ENCODE measurements around the gene NUDT2. TPM values are rescaled to one million over a fixed set of nuclear protein-coding genes. Genes with fewer than 3 reads are reported as not detected.

NUDT2 gene
- total RNA-seq, 1 experiment from 2014 or later: 34.6 TPM

- Histone ChIP-seq H3K4me1 (ENCODE audit: insufficient read depth, low read length) (peaks cover 17% of the 10 kb centered on the region; the same call in 1 of the 2 replicates), H3K9me3 (ENCODE audit: low read length) (no peaks in the 10 kb centered on the region), H3K4me2 (ENCODE audit: low read length) (peak overlapping the region; percentile 86), H3F3A (ENCODE audit: low read length, unreplicated experiment) (no peaks in the 10 kb centered on the region), H3K27ac (ENCODE audit: low read length) (peak overlapping the region; percentile 52), H3K27me3 (ENCODE audit: low read length) (no peaks in the 10 kb centered on the region), H3K36me3 (ENCODE audit: low read depth, low read length) (no peaks in the 10 kb centered on the region), H3K4me3 (ENCODE audit: low read length) (peak overlapping the region; percentile 89), H3K9me2 (replicated peaks; ENCODE audit: low read length) (no peaks in the 10 kb centered on the region), H3K79me2 (ENCODE audit: low read length) (peaks cover 46% of the 10 kb centered on the region), H3K9ac (ENCODE audit: low read length) (peak overlapping the region; percentile 90), H2AFZ (ENCODE audit: low read length) (peak overlapping the region; percentile 97), H4K20me1 (ENCODE audit: low read length) (no peaks in the 10 kb centered on the region)
- intact Hi-C loops (cut with micrococcal nuclease): loop anchor here (5.0 kb wide), 1 partner anchor 76 kb away; no protein-coding TSS in a partner anchor
- CTCF ChIA-PET: no interaction called here
- BruUV-seq (replicated peaks): TSS peak; percentile 66
- TF ChIP-seq EZH2 (IDR thresholded peaks at IDR 0.05; ENCODE audit: low read length, unreplicated experiment): no peak
- no peak for TF ChIP-seq EZH2phosphoT487 (IDR thresholded peaks at IDR 0.05; ENCODE audit: borderline replicate concordance, low read length)
- TF ChIP-seq CTCF (conservative IDR thresholded peaks at IDR 0.05; ENCODE audit: low read depth, low read length): no peak
- ATAC-seq (peak; percentile 7), DNase-seq (peak; percentile 29)
- POLR2A ChIA-PET (ENCODE audit: unreplicated experiment): no interaction called here
Measured at GRCh38 chr9:34328500-34328986, 826 bp upstream of the NUDT2 start.

- Histone ChIP-seq H4K20me1 (ENCODE audit: low read length) (no peaks in the 10 kb centered on the region), H3K4me2 (ENCODE audit: low read length) (no peak overlapping the region), H3K9me2 (replicated peaks; ENCODE audit: low read length) (no peaks in the 10 kb centered on the region), H3K27me3 (ENCODE audit: low read length) (no peaks in the 10 kb centered on the region), H3K4me3 (ENCODE audit: low read length) (no peak overlapping the region), H3K9me3 (ENCODE audit: low read length) (no peaks in the 10 kb centered on the region), H3K27ac (ENCODE audit: low read length) (no peak overlapping the region), H3K79me2 (ENCODE audit: low read length) (peaks cover 40% of the 10 kb centered on the region), H3F3A (ENCODE audit: low read length, unreplicated experiment) (no peaks in the 10 kb centered on the region), H3K4me1 (ENCODE audit: insufficient read depth, low read length) (peaks cover 17% of the 10 kb centered on the region; the same call in 1 of the 2 replicates), H2AFZ (ENCODE audit: low read length) (no peak overlapping the region), H3K36me3 (ENCODE audit: low read depth, low read length) (no peaks in the 10 kb centered on the region), H3K9ac (ENCODE audit: low read length) (no peak overlapping the region)
- ATAC-seq (no peak), DNase-seq (no peak)
- intact Hi-C loops (cut with micrococcal nuclease): no loop called here
- ChIA-PET CTCF (no interaction called here), POLR2A (ENCODE audit: unreplicated experiment) (no interaction called here)
- no peak for TF ChIP-seq EZH2phosphoT487 (IDR thresholded peaks at IDR 0.05; ENCODE audit: borderline replicate concordance, low read length)
- no peak for TF ChIP-seq CTCF (conservative IDR thresholded peaks at IDR 0.05; ENCODE audit: low read depth, low read length)
- no peak for TF ChIP-seq EZH2 (IDR thresholded peaks at IDR 0.05; ENCODE audit: low read length, unreplicated experiment)
- no TSS peak for BruUV-seq (replicated peaks)
Measured at GRCh38 chr9:34331196-34331595, 1.8 kb downstream of the NUDT2 start.
